GM10248 (cell line): ENCODE results near the gene GLOD4.
"Not testable (repeated sequence)": the region's sequence is repeated elsewhere in the genome, so short reads cannot be mapped to it uniquely, and the experiment has no call there.

ENCODE experiments used
- CTCF ChIA-PET: fragments of 300-600 bp; sonication (Branson Sonifier 250); formaldehyde crosslinking; extraction: SDS; loops from one replicate; lab custom pipeline; 2021; ENCODE audit warnings: antibody characterized with exemption; lab: Yijun Ruan, JAX
- POLR2A ChIA-PET: fragments of 350-650 bp; sonication (Branson Sonifier 250); formaldehyde crosslinking; extraction: SDS; loops from one replicate; lab custom pipeline; 2020; ENCODE audit warnings: antibody characterized with exemption; lab: Yijun Ruan, JAX
- DNase-seq: peaks from one replicate; pipeline ENCODE4 v3.0.0; 2012; ENCODE audit errors: extremely low spot score
- TF ChIP-seq, protein P1 (sequence below): IDR thresholded peaks from 2 replicates; pipeline ENCODE4 v1.5.1; 2012; ENCODE audit warnings: mild to moderate bottlenecking, low read depth; ENCODE audit errors: extremely low read depth, missing control alignments, control extremely low read depth

Gene GLOD4

DNA sequence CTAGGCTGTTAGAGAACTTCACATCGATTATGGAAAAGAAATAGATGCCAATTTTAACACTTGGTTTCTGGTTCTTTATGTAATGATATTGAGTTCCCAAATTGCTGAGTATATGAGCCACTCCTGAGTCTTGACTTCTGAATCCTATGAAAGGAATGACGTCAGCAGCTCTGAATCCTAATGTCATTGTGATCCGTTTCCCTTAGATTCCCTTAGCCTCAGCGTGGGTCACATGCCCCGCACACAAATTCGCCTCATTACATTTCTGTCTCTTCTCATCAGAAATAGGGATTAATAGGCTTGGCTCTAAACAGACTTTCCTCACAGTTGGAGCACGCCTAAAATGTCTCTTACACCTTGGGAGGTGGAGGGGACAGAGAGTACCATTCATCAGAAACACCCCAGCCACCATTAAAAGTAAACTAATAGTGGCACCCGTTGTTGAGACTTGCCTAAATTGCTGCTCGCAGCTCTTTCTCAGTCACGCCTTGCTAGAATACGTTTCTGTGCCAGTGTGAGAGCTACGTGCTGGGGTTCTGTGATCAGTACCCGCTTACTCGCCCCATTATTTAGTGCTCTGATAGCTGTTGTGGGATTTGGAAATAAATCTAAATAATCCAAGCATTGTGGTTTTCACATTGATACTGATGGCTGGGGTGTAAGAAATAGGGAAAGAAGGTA is 7.2 kb upstream of the GLOD4 start:
- DNase-seq: no peak
- ChIA-PET POLR2A (no interaction called here), CTCF (no interaction called here)
- TF ChIP-seq, protein P1, sequence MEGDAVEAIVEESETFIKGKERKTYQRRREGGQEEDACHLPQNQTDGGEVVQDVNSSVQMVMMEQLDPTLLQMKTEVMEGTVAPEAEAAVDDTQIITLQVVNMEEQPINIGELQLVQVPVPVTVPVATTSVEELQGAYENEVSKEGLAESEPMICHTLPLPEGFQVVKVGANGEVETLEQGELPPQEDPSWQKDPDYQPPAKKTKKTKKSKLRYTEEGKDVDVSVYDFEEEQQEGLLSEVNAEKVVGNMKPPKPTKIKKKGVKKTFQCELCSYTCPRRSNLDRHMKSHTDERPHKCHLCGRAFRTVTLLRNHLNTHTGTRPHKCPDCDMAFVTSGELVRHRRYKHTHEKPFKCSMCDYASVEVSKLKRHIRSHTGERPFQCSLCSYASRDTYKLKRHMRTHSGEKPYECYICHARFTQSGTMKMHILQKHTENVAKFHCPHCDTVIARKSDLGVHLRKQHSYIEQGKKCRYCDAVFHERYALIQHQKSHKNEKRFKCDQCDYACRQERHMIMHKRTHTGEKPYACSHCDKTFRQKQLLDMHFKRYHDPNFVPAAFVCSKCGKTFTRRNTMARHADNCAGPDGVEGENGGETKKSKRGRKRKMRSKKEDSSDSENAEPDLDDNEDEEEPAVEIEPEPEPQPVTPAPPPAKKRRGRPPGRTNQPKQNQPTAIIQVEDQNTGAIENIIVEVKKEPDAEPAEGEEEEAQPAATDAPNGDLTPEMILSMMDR: no peak

- TF ChIP-seq, protein P1: no peak
- ChIA-PET CTCF (interaction anchor here (1.5 kb wide), 1 partner anchor 208 kb away, joined by 3 read pairs; the partner anchor contains the start of gene TIMM22), POLR2A (no interaction called here)
- no peak for DNase-seq
Measured at GRCh38 chr17:788551-788950, 6.5 kb upstream of the GLOD4 start.

GRCh38 chr17:787641-788221 is 5.7 kb upstream of the GLOD4 start:
- TF ChIP-seq, protein P1: no peak
- DNase-seq: no peak
- POLR2A ChIA-PET: interaction anchor here (0.6 kb wide), 1 partner anchor 22 kb away, joined by 3 read pairs; no protein-coding TSS in a partner anchor
- CTCF ChIA-PET: interaction anchor here (1.5 to 1.7 kb wide), 2 partner anchors 35 to 209 kb away, joined by 3 read pairs; partner anchors contain the start of gene TIMM22

DNA sequence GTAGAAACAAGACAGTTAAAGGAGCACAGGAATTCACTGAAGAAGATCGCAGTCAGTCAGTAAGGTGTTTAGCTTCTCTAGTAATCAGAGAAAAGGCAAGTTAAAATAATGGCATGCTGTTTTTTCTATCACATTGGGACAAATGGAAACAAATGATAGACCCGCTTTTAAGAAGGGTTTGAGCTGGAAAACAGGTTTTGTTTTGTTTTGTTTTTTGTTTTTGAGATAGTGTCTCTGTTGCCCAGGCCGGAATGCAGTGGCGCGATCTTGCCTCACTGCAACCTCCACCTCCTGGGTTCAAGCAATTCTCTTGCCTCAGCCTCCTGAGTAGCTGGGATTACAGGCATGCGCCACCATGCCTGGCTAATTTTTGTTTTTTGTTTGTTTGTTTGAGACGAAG is 3.8 kb upstream of the GLOD4 start:
- DNase-seq, POLR2A ChIA-PET: not testable (repeated sequence)
- CTCF ChIA-PET: interaction anchor here (0.7 to 2.2 kb wide), 3 partner anchors 9 to 195 kb away, joined by 3 to 5 read pairs (median 4); no protein-coding TSS in a partner anchor

DNA sequence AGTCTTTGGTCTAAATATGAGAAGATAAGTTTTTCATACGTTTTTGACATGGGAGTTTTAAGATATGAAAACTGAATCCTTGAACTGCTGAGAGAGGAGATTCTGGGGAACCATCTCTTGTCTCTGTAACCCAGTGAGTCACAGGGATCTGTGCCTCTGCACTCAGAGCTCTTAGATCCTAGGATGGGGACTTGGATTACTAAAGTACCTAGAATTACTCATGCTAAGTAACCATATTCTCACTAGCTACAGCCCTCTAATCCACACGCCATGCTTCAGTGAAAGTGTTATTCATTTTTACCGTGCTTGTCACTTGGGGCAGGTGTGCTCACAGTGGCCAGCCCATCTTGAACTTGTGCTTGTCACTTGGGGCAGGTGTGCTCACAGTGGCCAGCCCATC is 2.1 kb upstream of the GLOD4 start:
- TF ChIP-seq, protein P1: no peak
- CTCF ChIA-PET: interaction anchor here (2.2 to 3.3 kb wide), 2 partner anchors 11 to 197 kb away, joined by 5 to 12 read pairs; no protein-coding TSS in a partner anchor

DNA sequence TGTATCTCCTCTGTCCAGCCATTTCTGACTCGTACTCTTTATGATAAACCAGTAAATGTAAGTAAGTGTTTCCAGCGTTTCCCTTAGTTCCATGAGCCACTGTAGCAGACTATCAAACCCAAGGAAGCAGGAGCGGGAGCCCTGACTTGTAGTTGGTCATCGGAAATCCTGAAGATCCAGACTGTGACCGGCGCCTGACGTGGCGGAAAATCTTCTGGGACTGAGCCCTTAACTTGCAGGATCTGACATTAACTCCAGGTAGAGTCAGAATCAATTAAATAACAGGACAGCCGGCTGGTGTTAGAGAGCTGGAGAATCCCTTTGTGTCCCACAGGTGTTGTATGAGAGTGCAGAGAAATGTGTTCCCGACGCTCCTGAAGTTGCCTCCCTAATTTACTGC is 4.0 kb downstream of the GLOD4 start:
- CTCF ChIA-PET: interaction anchor here (1.1 kb wide), 2 partner anchors 12 to 36 kb away, joined by 3 to 5 read pairs; no protein-coding TSS in a partner anchor
- no peak for DNase-seq
- TF ChIP-seq, protein P1: no peak
- POLR2A ChIA-PET: no interaction called here

More for the DNA sequence above, 2.1 kb upstream of the GLOD4 start:
- POLR2A ChIA-PET: no interaction called here
- no peak for DNase-seq

GRCh38 chr17:774313-774584 is 7.8 kb downstream of the GLOD4 start:
- CTCF ChIA-PET: no interaction called here
- DNase-seq: no peak
- TF ChIP-seq, protein P1: no peak
- POLR2A ChIA-PET: no interaction called here
